ENCODE data around the gene NDE1. TPM values are rescaled to one million over a fixed set of nuclear protein-coding genes. Genes with fewer than 3 reads are reported as not detected.
A peak's percentile ranks its signal among the peaks of the same experiment; 100 is the strongest.
"Not testable (repeated sequence)": the region's sequence is repeated elsewhere in the genome, so short reads cannot be mapped to it uniquely, and the experiment has no call there.

Gene NDE1
- polyA plus RNA-seq, 6 donors from 2014 or later: 12.8 to 65.6 (median 38.0) TPM

GRCh38 chr16:15649311-15649710 lies 734 bp upstream of the NDE1 start:
- not testable (repeated sequence) for ATAC-seq (ENCODE audit: low read depth in 2 of 2); H3K9me3 Mint-ChIP-seq; H3K27me3 Mint-ChIP-seq

GRCh38 chr16:15649727-15650018 lies 372 bp upstream of the NDE1 start:
- no peaks in the 10 kb centered on the region for H3K27me3 Mint-ChIP-seq
- peak overlapping the region; percentile 63 to 97 (median 90) for H3K27ac Mint-ChIP-seq
- DNase-seq (no peak), ATAC-seq (ENCODE audit: low read depth in 2 of 2) (no peak)
- H3K4me3 Mint-ChIP-seq: peak overlapping the region; percentile 87 to 100 (median 94)
- no peaks in the 10 kb centered on the region for H3K9me3 Mint-ChIP-seq
- no peaks in the 10 kb centered on the region for H3K36me3 Mint-ChIP-seq
- H3K4me1 Mint-ChIP-seq: peaks cover 10 to 39% (median 19%) of the 10 kb centered on the region in 3 donors

More at GRCh38 chr16:15649311-15649710, 734 bp upstream of the NDE1 start:
- H3K36me3 Mint-ChIP-seq, DNase-seq: not testable (repeated sequence)
- Mint-ChIP-seq H3K4me3 (peak overlapping the region; percentile 87 to 100 (median 94)), H3K27ac (peak overlapping the region; percentile 63 to 97 (median 90)), H3K4me1 (peaks cover 10 to 39% (median 19%) of the 10 kb centered on the region in 3 donors)

GRCh38 chr16:15650698-15651171 lies 690 bp downstream of the NDE1 start:
- peak overlapping the region; percentile 90 to 99 (median 98) for H3K27ac Mint-ChIP-seq
- H3K4me3 Mint-ChIP-seq: peak overlapping the region; percentile 94 to 100 (median 98)
- H3K36me3 Mint-ChIP-seq: no peaks in the 10 kb centered on the region
- H3K9me3 Mint-ChIP-seq: no peaks in the 10 kb centered on the region
- peaks cover 10 to 39% (median 19%) of the 10 kb centered on the region in 3 donors for H3K4me1 Mint-ChIP-seq
- DNase-seq (no peak), ATAC-seq (ENCODE audit: low read depth in 2 of 2) (peak; percentile 49 to 59)
- no peaks in the 10 kb centered on the region for H3K27me3 Mint-ChIP-seq

- H3K4me3 Mint-ChIP-seq: peak overlapping the region; percentile 28 to 100 (median 46)
- H3K4me1 Mint-ChIP-seq: peaks cover 10 to 48% (median 33%) of the 10 kb centered on the region in 3 donors
- H3K9me3 Mint-ChIP-seq: no peaks in the 10 kb centered on the region
- peak overlapping the region in 3 of 6 donors; percentile 7 to 95 (median 65) for H3K27ac Mint-ChIP-seq
- ATAC-seq (ENCODE audit: low read depth in 2 of 2): no peak
- H3K36me3 Mint-ChIP-seq: no peaks in the 10 kb centered on the region
- DNase-seq: no peak
- no peaks in the 10 kb centered on the region for H3K27me3 Mint-ChIP-seq
Observed at GRCh38 chr16:15652293-15653001, 2.4 kb downstream of the NDE1 start.

- peaks cover 11 to 56% (median 41%) of the 10 kb centered on the region in 3 donors for H3K4me1 Mint-ChIP-seq
- H3K9me3 Mint-ChIP-seq: no peaks in the 10 kb centered on the region
- H3K36me3 Mint-ChIP-seq: no peaks in the 10 kb centered on the region
- peak overlapping the region in 3 of 8 donors; percentile 22 to 100 (median 27) for H3K4me3 Mint-ChIP-seq
- no peaks in the 10 kb centered on the region for H3K27me3 Mint-ChIP-seq
- H3K27ac Mint-ChIP-seq: peak overlapping the region in 2 of 6 donors; percentile 34 to 42
- DNase-seq: no peak
- ATAC-seq (ENCODE audit: low read depth in 2 of 2): no peak
Observed at GRCh38 chr16:15653227-15653626, 3.2 kb downstream of the NDE1 start.

- H3K4me3 Mint-ChIP-seq: no peak overlapping the region
- H3K27ac Mint-ChIP-seq: no peak overlapping the region
- peaks cover 20 to 64% (median 50%) of the 10 kb centered on the region in 3 donors for H3K4me1 Mint-ChIP-seq
- no peaks in the 10 kb centered on the region for H3K9me3 Mint-ChIP-seq
- ATAC-seq (ENCODE audit: low read depth in 2 of 2) (no peak), DNase-seq (no peak)
- no peaks in the 10 kb centered on the region for H3K27me3 Mint-ChIP-seq
- H3K36me3 Mint-ChIP-seq: no peaks in the 10 kb centered on the region
Observed at GRCh38 chr16:15654591-15654990, 4.5 kb downstream of the NDE1 start.

GRCh38 chr16:15655561-15655960 lies 5.5 kb downstream of the NDE1 start:
- H3K4me1 Mint-ChIP-seq: peaks cover 20 to 71% (median 55%) of the 10 kb centered on the region in 3 donors
- not testable (repeated sequence) for H3K27me3 Mint-ChIP-seq; H3K36me3 Mint-ChIP-seq; H3K4me3 Mint-ChIP-seq; H3K9me3 Mint-ChIP-seq; DNase-seq; H3K27ac Mint-ChIP-seq; ATAC-seq (ENCODE audit: low read depth in 2 of 2)

- DNase-seq (no peak), ATAC-seq (ENCODE audit: low read depth in 2 of 2) (no peak)
- Mint-ChIP-seq H3K4me1 (peaks cover 28 to 73% (median 59%) of the 10 kb centered on the region in 3 donors), H3K4me3 (peak overlapping the region in 4 of 8 donors; percentile 63 to 80 (median 74)), H3K27me3 (no peaks in the 10 kb centered on the region), H3K36me3 (peaks cover 0 to 8% of the 10 kb centered on the region in 2 donors), H3K9me3 (peaks cover 0 to 4% (median 0%) of the 10 kb centered on the region in 7 donors), H3K27ac (peak overlapping the region in 5 of 6 donors; percentile 83 to 97 (median 94))
Observed at GRCh38 chr16:15658149-15658548, 8.1 kb downstream of the NDE1 start.

- DNase-seq (no peak), ATAC-seq (ENCODE audit: low read depth in 2 of 2) (no peak)
- Mint-ChIP-seq H3K27ac (peak overlapping the region; percentile 83 to 97 (median 94)), H3K9me3 (peaks cover 0 to 4% (median 0%) of the 10 kb centered on the region in 7 donors), H3K4me3 (peak overlapping the region; percentile 56 to 80 (median 71)), H3K4me1 (peaks cover 29 to 69% (median 61%) of the 10 kb centered on the region in 3 donors), H3K27me3 (no peaks in the 10 kb centered on the region), H3K36me3 (peaks cover 0 to 8% of the 10 kb centered on the region in 2 donors)
Observed at GRCh38 chr16:15658556-15658955, 8.5 kb downstream of the NDE1 start.

- DNase-seq (no peak), ATAC-seq (ENCODE audit: low read depth in 2 of 2) (no peak)
- H3K4me3 Mint-ChIP-seq: peak overlapping the region in 5 of 8 donors; percentile 31 to 61 (median 37)
- H3K9me3 Mint-ChIP-seq: peaks cover 0 to 4% (median 0%) of the 10 kb centered on the region in 7 donors
- H3K27me3 Mint-ChIP-seq: no peaks in the 10 kb centered on the region
- peak overlapping the region; percentile 83 to 97 (median 96) for H3K27ac Mint-ChIP-seq
- peaks cover 29 to 64% (median 61%) of the 10 kb centered on the region in 3 donors for H3K4me1 Mint-ChIP-seq
- peaks cover 0 to 8% of the 10 kb centered on the region in 2 donors for H3K36me3 Mint-ChIP-seq
Observed at GRCh38 chr16:15660203-15660601, 10.2 kb downstream of the NDE1 start.

GRCh38 chr16:15665107-15665506 lies 15.1 kb downstream of the NDE1 start:
- H3K36me3 Mint-ChIP-seq: peaks cover 3 to 13% of the 10 kb centered on the region in 2 donors
- peaks cover 0 to 4% (median 0%) of the 10 kb centered on the region in 7 donors for H3K9me3 Mint-ChIP-seq
- H3K4me3 Mint-ChIP-seq: peak overlapping the region in 1 of 8 donors; percentile 41
- ATAC-seq (ENCODE audit: low read depth in 2 of 2) (no peak), DNase-seq (no peak)
- no peaks in the 10 kb centered on the region for H3K27me3 Mint-ChIP-seq
- H3K27ac Mint-ChIP-seq: no peak overlapping the region
- H3K4me1 Mint-ChIP-seq: peaks cover 19 to 30% (median 28%) of the 10 kb centered on the region in 3 donors

GRCh38 chr16:15667091-15667742 lies 17.2 kb downstream of the NDE1 start:
- H3K4me3 Mint-ChIP-seq: no peak overlapping the region
- ATAC-seq (ENCODE audit: low read depth in 2 of 2) (no peak), DNase-seq (no peak)
- H3K4me1 Mint-ChIP-seq: peaks cover 6 to 22% (median 17%) of the 10 kb centered on the region in 3 donors
- H3K9me3 Mint-ChIP-seq: no peaks in the 10 kb centered on the region
- no peaks in the 10 kb centered on the region for H3K27me3 Mint-ChIP-seq
- H3K36me3 Mint-ChIP-seq: peaks cover 4 to 13% of the 10 kb centered on the region in 2 donors
- H3K27ac Mint-ChIP-seq: peak overlapping the region in 1 of 6 donors; percentile 78

- peaks cover 4 to 13% of the 10 kb centered on the region in 2 donors for H3K36me3 Mint-ChIP-seq
- peaks cover 17 to 43% (median 29%) of the 10 kb centered on the region in 3 donors for H3K4me1 Mint-ChIP-seq
- DNase-seq: no peak
- H3K9me3 Mint-ChIP-seq: no peaks in the 10 kb centered on the region
- peak overlapping the region; percentile 91 to 99 (median 94) for H3K27ac Mint-ChIP-seq
- no peak for ATAC-seq (ENCODE audit: low read depth in 2 of 2)
- H3K4me3 Mint-ChIP-seq: peak overlapping the region in 5 of 8 donors; percentile 12 to 85 (median 30)
- no peaks in the 10 kb centered on the region for H3K27me3 Mint-ChIP-seq
Observed at GRCh38 chr16:15671530-15672117, 21.6 kb downstream of the NDE1 start.
